ENCODE measurements around the gene RND2. TPM values are rescaled to one million over a fixed set of nuclear protein-coding genes. Genes with fewer than 3 reads are reported as not detected.

The RND2 gene
- total and polyA plus RNA-seq, 9 of the 15 experiments (the other 6 are each of a cell fraction or from before 2014, with no cell fraction given) = 0.15 to 1.9 (median 0.98) TPM

DNA sequence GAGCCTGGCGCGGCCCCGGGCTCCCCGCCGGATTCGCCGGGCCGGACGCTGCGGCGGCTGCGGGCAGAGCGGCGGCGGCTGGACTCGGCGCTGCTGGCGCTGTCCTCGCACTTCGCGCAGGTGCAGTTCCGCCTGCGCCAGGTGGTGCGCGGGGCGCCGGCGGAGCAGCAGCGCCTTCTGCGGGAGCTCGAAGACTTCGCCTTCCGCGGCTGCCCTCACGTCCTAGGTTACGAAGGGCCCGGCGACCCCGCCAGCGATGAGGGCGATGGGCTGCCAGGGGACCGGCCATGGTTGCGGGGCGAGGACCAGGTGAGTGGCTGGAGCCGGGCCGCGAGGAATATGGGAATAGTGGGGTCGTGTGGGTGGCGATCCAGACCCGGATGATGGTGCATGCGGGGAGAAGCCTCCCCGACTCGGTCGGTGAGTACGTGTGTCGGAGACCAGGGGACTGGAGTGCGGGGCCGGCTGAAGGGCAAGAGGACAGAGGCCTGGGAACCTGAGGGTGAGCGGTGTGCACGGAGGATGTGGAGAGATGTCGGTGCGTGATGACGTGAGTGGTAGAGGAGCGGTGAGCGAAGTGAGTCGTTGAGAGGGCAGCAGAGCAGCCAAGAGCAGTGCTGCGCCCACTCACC lies 44.1 kb upstream of the RND2 start (continued):
- TF ChIP-seq, protein P1, sequence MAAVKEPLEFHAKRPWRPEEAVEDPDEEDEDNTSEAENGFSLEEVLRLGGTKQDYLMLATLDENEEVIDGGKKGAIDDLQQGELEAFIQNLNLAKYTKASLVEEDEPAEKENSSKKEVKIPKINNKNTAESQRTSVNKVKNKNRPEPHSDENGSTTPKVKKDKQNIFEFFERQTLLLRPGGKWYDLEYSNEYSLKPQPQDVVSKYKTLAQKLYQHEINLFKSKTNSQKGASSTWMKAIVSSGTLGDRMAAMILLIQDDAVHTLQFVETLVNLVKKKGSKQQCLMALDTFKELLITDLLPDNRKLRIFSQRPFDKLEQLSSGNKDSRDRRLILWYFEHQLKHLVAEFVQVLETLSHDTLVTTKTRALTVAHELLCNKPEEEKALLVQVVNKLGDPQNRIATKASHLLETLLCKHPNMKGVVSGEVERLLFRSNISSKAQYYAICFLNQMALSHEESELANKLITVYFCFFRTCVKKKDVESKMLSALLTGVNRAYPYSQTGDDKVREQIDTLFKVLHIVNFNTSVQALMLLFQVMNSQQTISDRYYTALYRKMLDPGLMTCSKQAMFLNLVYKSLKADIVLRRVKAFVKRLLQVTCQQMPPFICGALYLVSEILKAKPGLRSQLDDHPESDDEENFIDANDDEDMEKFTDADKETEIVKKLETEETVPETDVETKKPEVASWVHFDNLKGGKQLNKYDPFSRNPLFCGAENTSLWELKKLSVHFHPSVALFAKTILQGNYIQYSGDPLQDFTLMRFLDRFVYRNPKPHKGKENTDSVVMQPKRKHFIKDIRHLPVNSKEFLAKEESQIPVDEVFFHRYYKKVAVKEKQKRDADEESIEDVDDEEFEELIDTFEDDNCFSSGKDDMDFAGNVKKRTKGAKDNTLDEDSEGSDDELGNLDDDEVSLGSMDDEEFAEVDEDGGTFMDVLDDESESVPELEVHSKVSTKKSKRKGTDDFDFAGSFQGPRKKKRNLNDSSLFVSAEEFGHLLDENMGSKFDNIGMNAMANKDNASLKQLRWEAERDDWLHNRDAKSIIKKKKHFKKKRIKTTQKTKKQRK (IDR thresholded peaks at IDR 0.05; ENCODE audit: borderline replicate concordance, low read depth, low read length) = no peak
- TF ChIP-seq, protein P2, sequence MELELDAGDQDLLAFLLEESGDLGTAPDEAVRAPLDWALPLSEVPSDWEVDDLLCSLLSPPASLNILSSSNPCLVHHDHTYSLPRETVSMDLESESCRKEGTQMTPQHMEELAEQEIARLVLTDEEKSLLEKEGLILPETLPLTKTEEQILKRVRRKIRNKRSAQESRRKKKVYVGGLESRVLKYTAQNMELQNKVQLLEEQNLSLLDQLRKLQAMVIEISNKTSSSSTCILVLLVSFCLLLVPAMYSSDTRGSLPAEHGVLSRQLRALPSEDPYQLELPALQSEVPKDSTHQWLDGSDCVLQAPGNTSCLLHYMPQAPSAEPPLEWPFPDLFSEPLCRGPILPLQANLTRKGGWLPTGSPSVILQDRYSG (tag; conservative IDR thresholded peaks at IDR 0.05; ENCODE audit: low read depth) = no peak
- TF ChIP-seq HLTF (IDR thresholded peaks at IDR 0.05) (0 out of 2 replicates have a peak, but pooled peaks have one; percentile 58), ZEB2 (IDR thresholded peaks at IDR 0.05) (0 out of 2 replicates have a peak, but pooled peaks have one; percentile 43), TBL1XR1 (IDR thresholded peaks at IDR 0.05; ENCODE audit: low read length in 2 of 2) (no peak), MEF2D (tag; conservative IDR thresholded peaks at IDR 0.05; ENCODE audit: low read depth) (no peak), ZFP30 (CRISPR knock-in tag; IDR thresholded peaks at IDR 0.05; ENCODE audit: borderline replicate concordance) (no peak), FOXK1 (CRISPR knock-in tag; IDR thresholded peaks at IDR 0.05; ENCODE audit: borderline replicate concordance) (0 out of 2 replicates have a peak, but pooled peaks have one; percentile 30), FOXK2 (conservative IDR thresholded peaks at IDR 0.05 in 1 of 2, IDR thresholded peaks at IDR 0.05 in 1 of 2; ENCODE audit: low read depth in 2 of 2) (no peak), ZNF444 (CRISPR knock-in tag; IDR thresholded peaks at IDR 0.05) (no peak), ZNF696 (CRISPR knock-in tag; conservative IDR thresholded peaks at IDR 0.05) (no peak), MTF1 (CRISPR knock-in tag; IDR thresholded peaks at IDR 0.05; ENCODE audit: borderline replicate concordance) (no peak)
- TF ChIP-seq, protein P3, sequence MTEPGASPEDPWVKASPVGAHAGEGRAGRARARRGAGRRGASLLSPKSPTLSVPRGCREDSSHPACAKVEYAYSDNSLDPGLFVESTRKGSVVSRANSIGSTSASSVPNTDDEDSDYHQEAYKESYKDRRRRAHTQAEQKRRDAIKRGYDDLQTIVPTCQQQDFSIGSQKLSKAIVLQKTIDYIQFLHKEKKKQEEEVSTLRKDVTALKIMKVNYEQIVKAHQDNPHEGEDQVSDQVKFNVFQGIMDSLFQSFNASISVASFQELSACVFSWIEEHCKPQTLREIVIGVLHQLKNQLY (CRISPR knock-in tag; conservative IDR thresholded peaks at IDR 0.05) = no peak
- TF ChIP-seq, protein P4, sequence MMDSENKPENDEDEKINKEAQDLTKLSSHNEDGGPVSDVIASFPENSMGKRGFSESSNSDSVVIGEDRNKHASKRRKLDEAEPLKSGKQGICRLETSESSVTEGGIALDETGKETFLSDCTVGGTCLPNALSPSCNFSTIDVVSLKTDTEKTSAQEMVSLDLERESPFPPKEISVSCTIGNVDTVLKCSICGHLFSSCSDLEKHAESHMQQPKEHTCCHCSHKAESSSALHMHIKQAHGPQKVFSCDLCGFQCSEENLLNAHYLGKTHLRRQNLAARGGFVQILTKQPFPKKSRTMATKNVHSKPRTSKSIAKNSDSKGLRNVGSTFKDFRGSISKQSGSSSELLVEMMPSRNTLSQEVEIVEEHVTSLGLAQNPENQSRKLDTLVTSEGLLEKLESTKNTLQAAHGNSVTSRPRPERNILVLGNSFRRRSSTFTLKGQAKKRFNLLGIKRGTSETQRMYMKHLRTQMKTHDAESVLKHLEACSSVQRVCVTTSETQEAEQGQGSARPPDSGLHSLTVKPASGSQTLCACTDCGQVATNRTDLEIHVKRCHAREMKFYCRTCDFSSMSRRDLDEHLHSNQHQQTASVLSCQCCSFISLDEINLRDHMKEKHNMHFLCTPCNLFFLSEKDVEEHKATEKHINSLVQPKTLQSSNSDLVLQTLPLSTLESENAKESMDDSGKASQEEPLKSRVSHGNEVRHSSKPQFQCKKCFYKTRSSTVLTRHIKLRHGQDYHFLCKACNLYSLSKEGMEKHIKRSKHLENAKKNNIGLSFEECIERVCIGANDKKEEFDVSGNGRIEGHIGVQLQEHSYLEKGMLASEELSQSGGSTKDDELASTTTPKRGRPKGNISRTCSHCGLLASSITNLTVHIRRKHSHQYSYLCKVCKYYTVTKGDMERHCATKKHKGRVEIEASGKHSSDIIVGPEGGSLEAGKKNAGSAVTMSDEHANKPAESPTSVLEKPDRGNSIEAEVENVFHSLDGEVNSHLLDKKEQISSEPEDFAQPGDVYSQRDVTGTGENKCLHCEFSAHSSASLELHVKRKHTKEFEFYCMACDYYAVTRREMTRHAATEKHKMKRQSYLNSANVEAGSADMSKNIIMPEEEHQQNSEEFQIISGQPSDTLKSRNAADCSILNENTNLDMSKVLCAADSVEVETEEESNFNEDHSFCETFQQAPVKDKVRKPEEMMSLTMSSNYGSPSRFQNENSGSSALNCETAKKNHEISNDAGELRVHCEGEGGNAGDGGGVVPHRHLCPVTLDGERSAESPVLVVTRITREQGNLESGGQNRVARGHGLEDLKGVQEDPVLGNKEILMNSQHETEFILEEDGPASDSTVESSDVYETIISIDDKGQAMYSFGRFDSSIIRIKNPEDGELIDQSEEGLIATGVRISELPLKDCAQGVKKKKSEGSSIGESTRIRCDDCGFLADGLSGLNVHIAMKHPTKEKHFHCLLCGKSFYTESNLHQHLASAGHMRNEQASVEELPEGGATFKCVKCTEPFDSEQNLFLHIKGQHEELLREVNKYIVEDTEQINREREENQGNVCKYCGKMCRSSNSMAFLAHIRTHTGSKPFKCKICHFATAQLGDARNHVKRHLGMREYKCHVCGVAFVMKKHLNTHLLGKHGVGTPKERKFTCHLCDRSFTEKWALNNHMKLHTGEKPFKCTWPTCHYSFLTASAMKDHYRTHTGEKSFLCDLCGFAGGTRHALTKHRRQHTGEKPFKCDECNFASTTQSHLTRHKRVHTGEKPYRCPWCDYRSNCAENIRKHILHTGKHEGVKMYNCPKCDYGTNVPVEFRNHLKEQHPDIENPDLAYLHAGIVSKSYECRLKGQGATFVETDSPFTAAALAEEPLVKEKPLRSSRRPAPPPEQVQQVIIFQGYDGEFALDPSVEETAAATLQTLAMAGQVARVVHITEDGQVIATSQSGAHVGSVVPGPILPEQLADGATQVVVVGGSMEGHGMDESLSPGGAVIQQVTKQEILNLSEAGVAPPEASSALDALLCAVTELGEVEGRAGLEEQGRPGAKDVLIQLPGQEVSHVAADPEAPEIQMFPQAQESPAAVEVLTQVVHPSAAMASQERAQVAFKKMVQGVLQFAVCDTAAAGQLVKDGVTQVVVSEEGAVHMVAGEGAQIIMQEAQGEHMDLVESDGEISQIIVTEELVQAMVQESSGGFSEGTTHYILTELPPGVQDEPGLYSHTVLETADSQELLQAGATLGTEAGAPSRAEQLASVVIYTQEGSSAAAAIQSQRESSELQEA (IDR thresholded peaks at IDR 0.05; ENCODE audit: low read depth) = no peak

All from K562 (cell line).